Stromal cell of bone marrow (primary cell): ENCODE data around the gene OR2AG2.
A peak's percentile ranks its signal among the peaks of the same experiment; 100 is the strongest.
"Not testable (repeated sequence)": the region's sequence is repeated elsewhere in the genome, so short reads cannot be mapped to it uniquely, and the experiment has no call there.

Experiments used
- DNase-seq: peaks from one replicate; pipeline ENCODE4 v3.0.0-alpha.2; 2012; ENCODE audit warnings: low read depth

OR2AG2 gene

GRCh38 chr11:6771926-6772893, at the start of gene OR2AG2:
TSS of gene OR2AG2 (minus strand) at chr11:6771976. CDS start at chr11:6768957, 3,019 bp downstream.
- DNase-seq = no peak

- no peak for DNase-seq
Measured at GRCh38 chr11:6818967-6819366, 47.2 kb upstream of the OR2AG2 start.

GRCh38 chr11:6817694-6818093, 45.9 kb upstream of the OR2AG2 start:
- no peak for DNase-seq

GRCh38 chr11:6813656-6814055, 41.9 kb upstream of the OR2AG2 start:
- no peak for DNase-seq

GRCh38 chr11:6812390-6813005, 40.7 kb upstream of the OR2AG2 start:
- DNase-seq = peak; percentile 7

GRCh38 chr11:6801075-6801474, 29.3 kb upstream of the OR2AG2 start:
- DNase-seq = not testable (repeated sequence)

- peak; percentile 0 for DNase-seq
Measured at GRCh38 chr11:6799402-6799801, 27.6 kb upstream of the OR2AG2 start, which contains the start of gene OR6A2. TSS of gene OR6A2 (minus strand) at chr11:6799689. CDS start at chr11:6795708, 3,981 bp downstream.

- DNase-seq = no peak
Measured at GRCh38 chr11:6794639-6795038, 22.9 kb upstream of the OR2AG2 start.

- DNase-seq = no peak
Measured at GRCh38 chr11:6790546-6790945, 18.8 kb upstream of the OR2AG2 start.

GRCh38 chr11:6782720-6783119, 10.9 kb upstream of the OR2AG2 start, which contains the start of gene OR2AG1:
TSS of gene OR2AG1 (plus strand) at chr11:6783020. CDS start at chr11:6785038, 2,018 bp downstream.
- no peak for DNase-seq

GRCh38 chr11:6780829-6781228, 9.1 kb upstream of the OR2AG2 start:
- DNase-seq = no peak

- no peak for DNase-seq
Measured at GRCh38 chr11:6778518-6778917, 6.7 kb upstream of the OR2AG2 start.

GRCh38 chr11:6757373-6757967, 14.3 kb downstream of the OR2AG2 start:
- peak; percentile 51 for DNase-seq

- no peak for DNase-seq
Measured at GRCh38 chr11:6755953-6756347, 15.8 kb downstream of the OR2AG2 start.

GRCh38 chr11:6755303-6755952, 16.3 kb downstream of the OR2AG2 start:
- peak; percentile 6 for DNase-seq

- DNase-seq = no peak
Measured at GRCh38 chr11:6747097-6747668, 24.6 kb downstream of the OR2AG2 start.

- no peak for DNase-seq
Measured at GRCh38 chr11:6746626-6747025, 25.1 kb downstream of the OR2AG2 start.

- DNase-seq = no peak
Measured at GRCh38 chr11:6746086-6746618, 25.6 kb downstream of the OR2AG2 start.

GRCh38 chr11:6745465-6746015, 26.2 kb downstream of the OR2AG2 start:
- no peak for DNase-seq

GRCh38 chr11:6745018-6745417, 26.8 kb downstream of the OR2AG2 start:
- no peak for DNase-seq

- DNase-seq = no peak
Measured at GRCh38 chr11:6742260-6742659, 29.5 kb downstream of the OR2AG2 start.
